Stimulated activated CD8-positive, alpha-beta memory T cell treated with anti-CD3 and anti-CD28 coated beads, Interleukin-7, amount 100 ng/mL, for 48 hours (primary cell): ENCODE data around the gene ADAMTSL5.
A peak's percentile ranks its signal among the peaks of the same experiment; 100 is the strongest.
"Not testable (repeated sequence)": the region's sequence is repeated elsewhere in the genome, so short reads cannot be mapped to it uniquely, and the experiment has no call there.

Experiments
- DNase-seq, 2 donors: peaks; one replicate each; pipeline ENCODE4 v3.0.0-alpha.2; 2020; ENCODE audit warnings: low read depth in 1 of 2; ENCODE audit errors: extremely low read depth in 1 of 2

Gene ADAMTSL5

DNA sequence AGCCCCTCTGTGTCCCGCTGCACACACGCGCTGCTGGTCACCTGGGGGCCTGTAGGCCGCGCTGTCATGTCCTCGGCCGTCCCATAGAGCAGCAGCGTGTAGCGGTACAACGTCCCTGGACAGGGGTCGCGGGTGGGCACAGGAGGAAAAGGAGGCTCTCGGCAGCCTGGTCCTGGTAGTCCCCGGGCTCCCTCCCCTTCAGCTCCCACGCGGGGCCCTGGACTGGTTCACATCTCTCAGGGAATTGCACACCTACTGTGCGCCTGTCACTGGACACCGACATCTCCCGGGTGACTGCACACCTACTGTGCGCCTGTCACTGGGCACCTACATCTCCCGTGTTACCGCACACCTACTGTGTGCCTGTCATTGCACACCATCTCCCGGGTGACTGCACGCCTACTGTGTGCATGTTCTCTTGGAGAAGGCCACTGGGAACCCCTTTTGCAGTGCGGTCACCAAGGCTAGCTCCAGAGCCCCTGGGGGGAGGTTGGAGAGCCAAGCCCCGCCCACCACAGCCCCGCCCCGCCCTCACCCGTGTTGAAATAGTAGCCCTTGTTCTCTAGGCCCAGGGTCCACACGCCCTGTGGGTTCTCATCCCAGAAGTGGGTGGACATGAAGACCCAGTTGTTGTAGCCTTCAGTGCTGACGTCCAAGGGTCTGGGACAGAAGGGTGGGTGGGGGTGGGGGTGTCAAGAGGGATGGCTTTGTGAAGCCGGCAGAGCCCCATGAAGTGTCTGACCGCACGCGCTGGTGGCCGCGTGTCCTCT lies 30.3 kb downstream of the ADAMTSL5 start:
- no peak for DNase-seq

GRCh38 chr19:1481893-1482360 lies 30.9 kb downstream of the ADAMTSL5 start:
- DNase-seq, result no peak

DNA sequence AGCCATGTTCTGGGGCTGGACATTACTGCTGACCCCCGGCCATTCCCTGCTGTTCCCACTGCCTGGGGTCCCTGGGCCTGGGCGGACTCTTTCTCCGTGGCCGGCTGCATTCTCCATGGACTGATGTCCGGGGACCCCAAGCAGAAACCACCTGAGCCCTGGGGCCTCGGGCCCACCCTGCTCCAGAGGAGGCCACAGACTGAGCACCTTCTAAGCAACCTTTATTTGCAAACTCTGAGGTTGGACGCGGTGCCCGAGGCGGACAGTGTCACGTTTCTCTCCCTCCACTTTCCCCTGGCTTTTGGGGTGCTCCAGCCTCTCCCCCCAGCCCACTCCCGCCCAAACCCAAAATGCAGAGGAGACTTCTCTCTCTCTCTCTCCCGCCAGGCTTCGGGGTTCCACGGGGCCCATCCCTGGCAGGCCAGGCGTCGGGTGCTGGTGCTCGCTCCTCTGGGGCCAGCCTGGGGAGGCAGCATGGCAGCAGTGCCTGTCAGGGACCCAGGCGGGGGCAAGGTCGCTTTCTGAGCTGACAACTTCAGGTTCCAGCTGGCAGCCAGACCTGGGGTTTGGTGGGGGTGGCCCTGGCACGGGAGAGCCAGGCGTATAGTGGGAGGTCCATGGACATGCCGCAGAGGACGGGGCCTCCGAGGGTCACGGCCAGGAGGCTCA lies 31.5 kb downstream of the ADAMTSL5 start:
- no peak for DNase-seq

DNA sequence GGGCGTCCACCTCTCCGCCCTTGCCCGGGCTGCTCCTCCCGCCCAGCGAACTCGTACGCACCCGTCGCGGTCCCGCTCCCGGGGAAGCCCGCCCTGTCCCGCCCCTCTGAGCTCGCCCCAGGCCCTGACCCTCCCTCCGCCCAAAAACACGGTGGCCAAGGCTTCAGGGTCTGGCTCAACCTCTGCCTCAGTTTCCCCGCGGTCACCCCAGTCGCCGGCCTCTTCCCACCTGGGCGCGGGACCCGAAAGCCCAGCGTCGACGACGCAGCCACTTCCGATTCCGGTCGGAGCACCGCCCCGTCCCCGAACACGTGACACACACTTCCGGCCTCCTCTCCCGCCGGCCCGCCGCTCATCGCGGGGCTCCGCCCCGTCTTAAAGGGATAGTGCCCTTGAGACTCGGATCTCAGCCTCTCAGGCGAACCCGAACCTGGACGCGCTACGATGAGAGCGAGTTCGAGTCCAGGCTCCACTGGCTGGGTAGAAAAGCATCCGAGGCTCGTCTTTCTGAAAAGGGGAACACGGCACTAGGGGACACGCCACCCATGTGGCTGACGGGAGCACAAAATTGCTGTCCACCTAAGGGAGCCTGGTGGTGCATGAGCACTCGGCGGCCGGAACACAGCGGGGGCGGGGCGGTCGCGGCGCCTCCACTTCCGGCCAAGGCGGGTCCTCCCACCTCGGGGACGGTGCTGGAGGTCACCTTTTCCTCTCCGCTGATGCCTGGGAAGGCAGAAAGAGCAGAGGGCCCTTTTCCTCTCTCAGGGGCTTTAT lies 33.7 kb downstream of the ADAMTSL5 start, which contains the start of gene C19orf25:
Gene C19orf25 (minus strand): TSS at position 282 of the 774 bp plus-strand sequence. CDS start 312 bp downstream, outside the sequence.
- peak; percentile 88 to 91 for DNase-seq

DNA sequence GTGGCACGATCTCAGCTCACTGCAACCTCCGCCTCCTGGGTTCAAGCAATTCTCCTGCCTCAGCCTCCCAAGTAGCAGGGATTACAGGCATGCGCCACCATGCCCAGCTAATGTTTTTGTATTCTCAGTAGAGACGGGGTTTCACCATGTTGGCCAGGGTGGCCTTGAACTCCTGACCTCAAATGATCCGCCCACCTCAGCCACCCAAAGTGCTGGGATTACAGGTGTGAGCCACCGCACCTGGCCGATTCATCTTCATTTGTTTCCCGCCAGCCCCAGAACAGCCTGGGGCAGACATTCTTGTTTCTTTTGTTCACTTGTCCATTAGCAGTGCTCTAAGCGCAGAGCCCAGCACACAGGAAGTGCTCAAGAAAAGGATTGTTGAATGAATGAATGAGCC lies 35.8 kb downstream of the ADAMTSL5 start:
- not testable (repeated sequence) for DNase-seq

DNA sequence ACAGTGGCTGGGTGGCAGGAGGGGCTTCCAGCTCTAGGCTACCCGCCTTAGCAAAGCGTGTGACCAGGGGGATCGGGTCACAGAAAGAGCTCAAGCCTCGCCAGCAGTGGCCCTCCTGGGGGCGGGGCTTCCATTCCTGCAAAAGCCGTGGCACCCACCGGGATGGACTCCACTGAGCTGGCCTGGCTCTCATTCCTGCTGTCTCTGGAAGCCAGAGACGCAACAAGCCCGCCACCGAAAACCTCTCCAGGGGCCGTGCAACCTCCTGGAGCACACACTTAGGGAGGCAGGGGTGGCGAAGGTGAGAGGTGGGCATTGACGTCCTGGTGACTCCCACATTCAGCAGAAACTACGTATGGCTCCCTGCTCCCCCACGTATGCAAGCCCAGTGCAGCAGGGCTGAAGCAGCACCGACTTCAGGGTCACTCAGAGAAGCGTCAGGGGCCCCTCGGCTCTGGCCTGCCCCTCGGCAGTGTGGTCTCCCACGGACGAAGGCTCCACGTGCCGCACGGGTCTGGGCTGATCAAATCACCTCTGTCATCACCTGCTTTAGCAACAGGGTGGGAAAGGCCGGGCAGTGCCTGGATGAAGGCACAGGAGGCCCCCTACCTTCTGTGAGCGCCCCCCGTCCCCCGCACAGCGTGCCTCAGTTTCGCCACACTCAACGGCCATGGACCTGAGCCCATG lies 36.9 kb downstream of the ADAMTSL5 start:
- DNase-seq, result no peak

- DNase-seq, result no peak
These were observed 38.0 kb downstream of the ADAMTSL5 start for GRCh38 chr19:1474765-1475351.

DNA sequence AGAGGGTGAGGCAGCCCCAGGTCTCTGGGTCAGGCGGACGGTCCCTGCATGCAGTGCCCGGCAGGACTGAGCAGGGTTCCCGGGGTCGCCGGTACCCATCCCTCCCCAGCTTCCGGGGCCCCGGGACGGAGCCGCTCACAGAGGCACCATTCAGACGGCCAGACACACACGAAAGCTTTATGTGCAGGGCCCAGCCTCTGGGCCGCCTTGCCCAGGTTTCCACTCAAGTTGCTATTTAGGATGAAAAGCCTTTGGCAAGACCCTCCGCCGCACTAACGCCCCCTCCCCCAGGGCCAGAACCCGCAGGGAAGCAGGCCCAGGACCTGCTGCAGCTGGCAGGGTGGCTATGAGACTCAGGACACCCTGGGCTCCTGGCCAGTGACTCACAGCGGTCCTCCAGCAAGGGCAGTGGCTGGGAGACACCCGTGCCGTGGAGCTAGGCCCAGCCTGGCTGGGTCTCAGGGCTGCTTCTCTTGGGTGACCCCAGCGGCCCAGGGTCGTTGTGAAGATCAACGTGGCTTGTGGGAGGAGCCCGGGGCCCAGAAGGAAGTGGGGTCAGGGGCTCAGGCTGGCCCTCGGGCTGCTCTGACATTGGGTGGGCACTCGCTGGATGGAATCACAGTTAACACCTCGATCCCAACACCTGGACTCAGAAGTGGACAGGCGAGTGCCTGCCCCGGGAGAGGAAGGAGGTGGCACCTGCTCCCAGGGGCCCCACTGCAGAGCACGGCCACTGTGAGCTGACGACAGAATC lies 38.6 kb downstream of the ADAMTSL5 start:
- no peak for DNase-seq

DNA sequence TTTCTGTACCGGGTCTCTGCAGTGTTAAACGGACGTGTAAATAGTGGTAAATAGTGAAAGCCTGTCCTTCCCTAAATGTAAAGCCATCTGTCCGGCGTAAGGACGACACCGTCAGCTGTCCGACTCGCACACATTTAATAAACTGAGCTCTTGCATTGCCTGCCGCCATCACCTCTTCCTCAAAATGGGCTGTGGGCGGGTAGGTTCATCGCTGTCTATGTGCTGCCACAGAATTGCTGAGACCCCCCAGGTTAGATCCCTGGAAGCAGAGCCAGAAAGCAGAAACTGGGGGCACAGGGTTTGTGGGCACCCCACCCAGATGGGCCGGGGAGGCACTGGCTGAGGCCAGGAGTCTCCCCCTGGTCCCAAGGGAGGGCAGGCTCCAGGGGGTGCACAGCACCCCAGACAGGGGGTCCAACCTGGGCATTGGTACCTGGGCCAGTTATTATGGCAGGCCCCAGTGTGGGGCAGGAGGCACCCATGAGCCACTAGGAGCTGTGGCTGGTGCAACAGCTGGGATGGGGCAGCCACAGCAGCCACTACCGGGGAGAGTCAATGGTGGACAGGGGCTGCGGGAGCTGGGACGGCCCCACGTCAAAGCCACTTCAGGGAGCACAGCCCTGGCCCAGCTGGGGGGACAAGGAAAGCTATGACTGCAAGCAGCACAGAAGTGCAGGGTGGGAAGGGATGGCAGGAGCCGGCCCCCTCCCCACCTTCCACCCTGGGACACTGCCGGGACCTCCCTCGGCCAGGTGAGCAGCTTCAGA lies 39.6 kb downstream of the ADAMTSL5 start:
- no peak for DNase-seq

DNA sequence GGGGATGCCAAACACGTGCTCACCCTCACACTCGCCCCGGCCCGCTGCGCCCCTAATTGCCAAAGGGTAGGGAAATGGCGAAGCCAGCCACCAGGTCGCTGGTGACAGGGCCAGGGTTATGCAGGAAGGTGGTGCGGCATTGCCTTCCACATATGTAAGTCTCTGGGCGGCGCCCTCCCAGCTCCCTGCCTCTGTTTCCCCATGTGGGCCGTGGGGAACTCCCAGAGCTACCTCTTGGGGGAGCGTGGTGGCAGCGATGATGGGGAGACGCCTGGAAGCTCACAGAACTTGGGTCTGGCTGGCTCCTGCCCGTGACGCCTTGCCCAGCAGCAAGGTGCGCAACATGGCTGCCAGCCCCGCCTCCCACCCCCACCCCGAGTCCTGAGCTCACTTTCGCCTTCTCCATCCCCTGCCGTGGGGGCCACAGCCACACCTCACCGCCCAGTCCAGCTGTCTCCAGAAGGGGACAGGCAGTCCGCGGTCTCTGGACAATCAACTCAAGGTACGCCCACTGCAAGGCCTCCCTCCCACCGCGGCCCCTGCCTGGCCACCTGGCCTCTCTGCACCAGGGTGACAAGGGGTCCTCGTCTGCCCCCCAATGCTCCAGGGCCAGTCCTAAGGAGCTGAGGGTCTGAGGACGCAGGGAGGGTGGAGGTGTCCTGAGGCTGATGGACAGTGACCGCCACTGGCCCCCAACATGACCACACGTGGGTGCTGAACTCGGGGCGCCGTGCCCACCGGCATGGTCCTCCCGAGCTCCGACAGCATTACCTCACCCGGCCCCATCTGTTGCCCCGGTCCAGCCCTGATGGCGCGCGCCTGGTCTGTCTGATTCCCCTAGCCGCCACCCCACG lies 40.4 kb downstream of the ADAMTSL5 start:
- DNase-seq, result no peak

DNA sequence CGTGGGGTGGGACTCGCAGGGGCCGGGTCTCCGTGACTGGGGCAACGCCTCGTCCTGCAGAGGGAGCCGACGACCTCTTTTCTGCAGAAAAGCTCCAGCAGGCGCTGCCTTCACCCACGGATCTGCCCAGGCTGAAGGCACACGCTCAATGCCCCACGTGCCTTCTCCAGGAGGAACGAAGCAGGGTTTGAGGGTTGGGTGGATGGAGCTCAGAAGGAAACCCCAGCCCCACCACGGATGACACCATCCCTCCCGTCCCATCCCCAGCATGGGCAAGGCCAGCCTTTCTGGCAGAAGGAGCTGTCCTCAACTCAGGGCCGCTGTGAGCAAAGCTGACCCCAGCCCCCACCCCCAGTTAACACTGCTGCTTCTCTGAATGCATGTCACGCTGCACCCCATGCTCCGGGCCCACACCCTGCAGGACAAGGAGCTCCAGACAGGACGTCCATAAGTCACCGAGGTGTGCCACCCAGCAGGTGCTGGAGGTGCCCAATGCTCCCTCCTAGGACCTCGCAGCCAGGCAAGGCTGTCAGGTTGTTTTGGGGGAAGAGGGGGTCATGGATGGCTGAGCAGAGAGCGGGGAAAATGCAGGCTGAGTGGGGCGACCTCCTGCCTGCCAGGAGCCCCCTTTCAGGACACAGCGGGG lies 41.2 kb downstream of the ADAMTSL5 start:
- no peak for DNase-seq

- no peak for DNase-seq
These were observed 41.8 kb downstream of the ADAMTSL5 start for GRCh38 chr19:1471010-1471514.

DNA sequence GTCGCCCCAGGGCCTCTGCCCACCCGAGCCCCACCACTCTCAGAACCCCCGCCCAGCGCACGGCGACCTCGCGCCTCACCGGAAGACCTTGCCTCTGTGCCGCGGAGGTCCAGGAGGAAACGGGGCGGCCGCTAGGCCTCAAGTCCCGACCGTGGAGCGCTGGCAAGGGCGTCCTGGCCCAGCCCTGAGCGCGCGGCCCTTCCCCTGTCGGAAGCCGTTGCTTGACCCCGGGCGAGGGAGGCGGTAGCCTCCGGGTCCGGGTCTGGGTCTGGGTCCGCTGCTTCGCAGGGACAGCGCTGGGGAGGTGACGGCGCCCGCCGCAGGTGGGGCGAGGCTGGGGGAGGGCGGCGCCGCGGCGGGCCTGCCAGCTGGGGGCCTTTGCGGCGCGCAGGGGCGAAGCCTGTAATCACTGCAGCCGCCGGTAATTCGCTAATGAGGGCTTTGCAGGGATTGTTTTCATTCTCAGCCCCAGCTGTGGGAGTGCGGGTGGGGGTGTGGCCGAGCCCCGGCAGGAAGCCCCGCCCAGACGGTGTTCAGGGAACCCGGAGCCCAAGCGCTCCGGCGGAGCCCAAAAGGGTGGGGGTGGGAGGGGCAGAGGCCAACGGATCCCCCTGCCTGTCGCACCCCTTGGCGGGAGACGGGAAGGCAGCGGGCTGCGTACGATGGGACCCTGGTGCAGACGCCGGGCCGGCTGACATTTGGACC lies 42.4 kb downstream of the ADAMTSL5 start:
- DNase-seq, result peak; percentile 50 to 65

- DNase-seq, result no peak
These were observed 42.8 kb downstream of the ADAMTSL5 start for GRCh38 chr19:1470055-1470304.

- no peak for DNase-seq
These were observed 43.4 kb downstream of the ADAMTSL5 start for GRCh38 chr19:1469255-1470054.

DNA sequence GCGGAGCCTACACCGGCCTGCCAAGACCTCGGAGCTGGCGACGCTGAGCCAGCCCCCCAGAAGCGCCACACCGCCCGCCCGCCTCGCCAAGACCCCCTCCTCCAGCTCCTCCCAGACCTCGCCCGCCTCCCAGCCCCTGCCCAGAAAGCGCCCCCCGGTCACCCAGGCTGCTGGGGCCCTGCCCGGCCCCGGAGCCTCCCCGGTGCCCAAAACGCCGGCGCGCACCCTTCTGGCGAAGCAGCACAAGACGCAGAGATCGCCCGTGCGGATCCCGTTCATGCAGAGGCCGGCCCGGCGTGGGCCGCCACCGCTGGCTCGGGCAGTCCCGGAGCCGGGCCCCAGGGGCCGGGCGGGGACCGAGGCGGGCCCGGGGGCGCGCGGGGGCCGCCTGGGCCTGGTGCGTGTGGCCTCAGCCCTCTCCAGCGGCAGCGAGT lies 44.0 kb downstream of the ADAMTSL5 start:
- no peak for DNase-seq
